Suppressor macrophage (primary cell): Measurements from ENCODE around the gene ATAD2B.

Experiments
- DNase-seq, 4 experiments: peaks; one replicate each; pipeline ENCODE4 v3.0.0-alpha.2; 2020 to 2022

ATAD2B gene

GRCh38 chr2:23912054-23912453 is 14.9 kb downstream of the ATAD2B start:
- no peak for DNase-seq

- peak in 2 of 4 experiments; percentile 7 to 14 for DNase-seq
Measured at GRCh38 chr2:23905155-23905554, 21.8 kb downstream of the ATAD2B start.

GRCh38 chr2:23904692-23905091 is 22.2 kb downstream of the ATAD2B start:
- DNase-seq: no peak

- no peak for DNase-seq
Measured at GRCh38 chr2:23904215-23904614, 22.7 kb downstream of the ATAD2B start.

- no peak for DNase-seq
Measured at GRCh38 chr2:23903034-23903433, 23.9 kb downstream of the ATAD2B start.

- peak; percentile 6 to 75 (median 44) for DNase-seq
Measured at GRCh38 chr2:23901966-23902846, 24.7 kb downstream of the ATAD2B start.

GRCh38 chr2:23900541-23901322 is 26.2 kb downstream of the ATAD2B start:
- DNase-seq: peak; percentile 58 to 81 (median 66)

GRCh38 chr2:23900133-23900532 is 26.8 kb downstream of the ATAD2B start:
- no peak for DNase-seq

GRCh38 chr2:23871206-23871605 is 55.7 kb downstream of the ATAD2B start:
- no peak for DNase-seq

- DNase-seq: no peak
Measured at GRCh38 chr2:23867449-23867848, 59.5 kb downstream of the ATAD2B start.

- DNase-seq: no peak
Measured at GRCh38 chr2:23862716-23863426, 64.1 kb downstream of the ATAD2B start.

GRCh38 chr2:23861952-23862351 is 65.0 kb downstream of the ATAD2B start:
- no peak for DNase-seq

- peak in 3 of 4 experiments; percentile 7 to 19 (median 8) for DNase-seq
Measured at GRCh38 chr2:23859983-23860382, 66.9 kb downstream of the ATAD2B start.

- DNase-seq: no peak
Measured at GRCh38 chr2:23859234-23859633, 67.7 kb downstream of the ATAD2B start.

GRCh38 chr2:23850564-23851256 is 76.2 kb downstream of the ATAD2B start:
- no peak for DNase-seq

GRCh38 chr2:23844905-23845304 is 82.0 kb downstream of the ATAD2B start:
- no peak for DNase-seq

GRCh38 chr2:23843051-23843976 is 83.6 kb downstream of the ATAD2B start:
- no peak for DNase-seq

GRCh38 chr2:23839919-23840578 is 86.9 kb downstream of the ATAD2B start:
- DNase-seq: no peak

- DNase-seq: no peak
Measured at GRCh38 chr2:23838996-23839395, 87.9 kb downstream of the ATAD2B start.

GRCh38 chr2:23838581-23838980 is 88.3 kb downstream of the ATAD2B start:
- no peak for DNase-seq

- no peak for DNase-seq
Measured at GRCh38 chr2:23837871-23838270, 89.1 kb downstream of the ATAD2B start.
